Neural crest cell (in vitro differentiated cells): ENCODE data around the gene ZCCHC7. TPM values are rescaled to one million over a fixed set of nuclear protein-coding genes. Genes with fewer than 3 reads are reported as not detected.
"Not testable (repeated sequence)": the region's sequence is repeated elsewhere in the genome, so short reads cannot be mapped to it uniquely, and the experiment has no call there.

Experiments used
- DNase-seq: peaks from one replicate; pipeline ENCODE4 v3.0.0; 2021; ENCODE audit warnings: low read depth, mixed read lengths, low spot score
- H3K27ac Mint-ChIP-seq: one replicate; pipeline ENCODE4 v1.8.0; 2021; ENCODE audit warnings: mild to moderate bottlenecking, mixed read lengths; ENCODE audit not compliant: unreplicated experiment
- H3K27me3 Mint-ChIP-seq: 2 replicates; pipeline ENCODE4 v1.8.0; 2021; ENCODE audit warnings: low read depth, mild to moderate bottlenecking, mixed read lengths
- H3K36me3 Mint-ChIP-seq: 2 replicates; pipeline ENCODE4 v1.8.0; 2021; ENCODE audit warnings: low read depth, mild to moderate bottlenecking, mixed read lengths
- H3K4me1 Mint-ChIP-seq: 2 replicates; pipeline ENCODE4 v1.8.0; 2021; ENCODE audit warnings: mixed read lengths
- H3K4me3 Mint-ChIP-seq: one replicate; pipeline ENCODE4 v1.8.0; 2021; ENCODE audit warnings: mild to moderate bottlenecking, mixed read lengths
- H3K9me3 Mint-ChIP-seq: 2 replicates; pipeline ENCODE4 v1.8.0; 2021; ENCODE audit warnings: mixed read lengths
- CTCF ChIP-seq: fragments of 200-600 bp; sonication (generic); conservative IDR thresholded peaks from 2 replicates; pipeline ENCODE4 v1.5.0; 2021; ENCODE audit warnings: antibody characterized with exemption, mild to moderate bottlenecking
- total RNA-seq: library from RNA; stranded (reverse); gene quantifications from 2 replicates; pipeline ENCODE4 v1.2.1, GENCODE V29; 2021

The ZCCHC7 gene
- total RNA-seq, 1 donor from 2014 or later = 21.6 TPM

GRCh38 chr9:37201581-37201980 lies 81.2 kb downstream of the ZCCHC7 start:
- peaks cover 6% of the 10 kb centered on the region for H3K9me3 Mint-ChIP-seq
- peaks cover 58% of the 10 kb centered on the region for H3K4me1 Mint-ChIP-seq
- H3K27ac Mint-ChIP-seq = no peak overlapping the region
- peaks cover 12% of the 10 kb centered on the region for H3K36me3 Mint-ChIP-seq
- peak overlapping the region; percentile 13 for H3K4me3 Mint-ChIP-seq
- no peaks in the 10 kb centered on the region for H3K27me3 Mint-ChIP-seq
- TF ChIP-seq CTCF = no peak
- no peak for DNase-seq

GRCh38 chr9:37202091-37202490 lies 81.7 kb downstream of the ZCCHC7 start:
- peak overlapping the region; percentile 11 for H3K4me3 Mint-ChIP-seq
- peaks cover 16% of the 10 kb centered on the region for H3K36me3 Mint-ChIP-seq
- peaks cover 58% of the 10 kb centered on the region for H3K4me1 Mint-ChIP-seq
- peaks cover 8% of the 10 kb centered on the region for H3K9me3 Mint-ChIP-seq
- no peaks in the 10 kb centered on the region for H3K27me3 Mint-ChIP-seq
- DNase-seq = no peak
- no peak for TF ChIP-seq CTCF
- H3K27ac Mint-ChIP-seq = no peak overlapping the region

GRCh38 chr9:37203456-37203855 lies 83.1 kb downstream of the ZCCHC7 start:
- H3K27ac Mint-ChIP-seq = peak overlapping the region; percentile 3
- peaks cover 24% of the 10 kb centered on the region for H3K36me3 Mint-ChIP-seq
- H3K9me3 Mint-ChIP-seq, H3K27me3 Mint-ChIP-seq, DNase-seq, H3K4me3 Mint-ChIP-seq: not testable (repeated sequence)
- peaks cover 45% of the 10 kb centered on the region for H3K4me1 Mint-ChIP-seq

DNA sequence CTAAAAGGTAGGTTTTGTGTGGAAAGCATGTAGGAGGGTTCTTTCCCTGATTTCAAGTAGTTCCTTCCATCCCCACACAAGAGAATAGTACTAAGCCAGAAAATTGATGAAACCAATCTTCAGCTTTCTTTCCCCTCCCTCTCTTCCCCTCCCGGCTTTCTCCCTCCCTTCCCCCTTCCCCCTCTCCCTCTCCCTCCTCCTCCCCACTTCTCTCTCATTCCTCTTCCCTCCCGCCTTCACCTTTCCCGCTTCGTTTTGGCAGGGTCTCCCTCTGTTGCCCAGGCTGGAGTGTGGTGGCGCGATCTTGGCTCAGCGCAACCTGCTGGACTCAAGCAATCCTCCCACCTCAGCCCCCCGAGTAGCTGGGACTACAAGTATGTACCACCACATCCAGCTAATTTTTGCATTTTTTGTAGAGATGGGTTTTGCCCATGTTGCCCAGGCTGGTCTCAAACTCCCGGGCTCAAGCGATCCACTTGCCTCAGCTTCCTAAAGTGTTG lies 85.8 kb downstream of the ZCCHC7 start:
- no peak overlapping the region for H3K4me3 Mint-ChIP-seq
- H3K27ac Mint-ChIP-seq = no peak overlapping the region
- H3K9me3 Mint-ChIP-seq = peaks cover 8% of the 10 kb centered on the region

DNA sequence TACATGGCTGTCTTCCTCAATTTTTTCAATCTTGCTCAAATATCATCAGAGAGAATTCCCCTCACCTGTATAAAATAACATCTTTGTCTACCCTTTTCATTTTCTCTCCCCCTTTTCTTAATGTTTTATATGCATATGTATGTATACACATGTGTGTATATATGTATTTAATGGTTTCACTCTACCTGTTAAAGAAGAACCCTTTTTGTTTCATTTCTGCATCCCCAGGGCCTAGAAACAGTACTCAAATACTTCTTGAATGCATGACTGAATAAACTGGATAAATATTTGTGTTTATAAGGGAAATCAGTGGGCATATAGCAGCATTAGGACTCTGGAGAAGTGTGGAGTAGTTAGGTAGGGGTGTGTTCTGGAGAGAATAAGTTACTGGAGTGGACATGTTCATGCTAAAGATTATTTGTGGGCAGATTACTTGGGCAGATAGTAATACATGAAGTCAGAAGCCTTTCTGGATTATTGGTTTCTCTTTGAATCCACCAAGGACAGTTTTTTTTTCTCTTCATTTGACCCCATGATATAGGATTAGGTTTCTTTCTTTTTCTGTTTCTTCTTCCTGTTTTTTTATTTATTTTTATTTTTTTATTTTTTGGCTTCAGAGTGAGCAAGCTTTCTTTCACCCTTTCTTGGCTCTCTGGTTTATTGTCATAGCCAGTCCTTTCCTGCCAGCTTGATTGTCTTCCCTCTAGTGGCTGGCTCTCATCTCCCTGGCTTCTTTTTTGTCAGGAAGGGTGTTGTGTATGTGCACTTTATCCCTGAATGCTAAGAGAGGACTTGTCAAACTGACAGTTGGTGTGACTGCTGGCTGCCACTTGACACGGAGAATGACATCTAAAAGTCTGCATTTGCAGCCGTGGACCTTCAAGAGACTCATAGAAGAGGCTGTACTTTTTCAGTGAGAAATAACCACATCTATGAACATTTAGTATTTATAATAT lies 89.3 kb downstream of the ZCCHC7 start:
- Mint-ChIP-seq H3K4me3 (no peak overlapping the region), H3K27ac (no peak overlapping the region), H3K36me3 (peaks cover 13% of the 10 kb centered on the region), H3K9me3 (peaks cover 2% of the 10 kb centered on the region), H3K27me3 (no peaks in the 10 kb centered on the region), H3K4me1 (peaks cover 26% of the 10 kb centered on the region)
- no peak for TF ChIP-seq CTCF
- no peak for DNase-seq

More for the DNA sequence above, 85.8 kb downstream of the ZCCHC7 start:
- DNase-seq = no peak
- no peak for TF ChIP-seq CTCF
- H3K27me3 Mint-ChIP-seq = no peaks in the 10 kb centered on the region
- H3K36me3 Mint-ChIP-seq = peaks cover 24% of the 10 kb centered on the region
- H3K4me1 Mint-ChIP-seq = peaks cover 41% of the 10 kb centered on the region
